Measurements from ENCODE around the gene ZNF264. TPM values are rescaled to one million over a fixed set of nuclear protein-coding genes. Genes with fewer than 3 reads are reported as not detected.

ZNF264 gene
- total RNA-seq, 1 donor from 2014 or later: 27.5 TPM

- DNase-seq: no peak
Observed at GRCh38 chr19:57245959-57246358, 54.7 kb downstream of the ZNF264 start.

DNA sequence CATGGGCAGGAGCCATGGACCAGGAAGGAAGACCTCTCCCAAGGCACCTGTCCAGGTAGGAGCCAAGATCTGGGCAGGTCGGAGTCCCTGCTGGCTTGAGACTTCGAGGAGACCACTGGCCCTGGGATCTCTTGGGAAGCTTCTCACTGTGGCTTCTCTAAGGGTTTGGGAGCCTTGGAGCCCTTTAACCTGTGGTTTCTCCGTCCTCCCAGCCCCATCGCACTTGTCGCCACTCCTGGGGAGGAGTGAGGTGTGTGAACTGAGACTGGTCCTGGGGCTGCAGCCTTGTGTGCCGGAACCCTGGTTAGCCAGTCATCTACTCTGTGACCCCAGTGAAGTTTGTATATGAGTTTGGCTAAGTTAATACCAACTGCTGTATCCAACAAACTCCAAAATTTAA lies 57.3 kb downstream of the ZNF264 start:
- no peak for DNase-seq

DNA sequence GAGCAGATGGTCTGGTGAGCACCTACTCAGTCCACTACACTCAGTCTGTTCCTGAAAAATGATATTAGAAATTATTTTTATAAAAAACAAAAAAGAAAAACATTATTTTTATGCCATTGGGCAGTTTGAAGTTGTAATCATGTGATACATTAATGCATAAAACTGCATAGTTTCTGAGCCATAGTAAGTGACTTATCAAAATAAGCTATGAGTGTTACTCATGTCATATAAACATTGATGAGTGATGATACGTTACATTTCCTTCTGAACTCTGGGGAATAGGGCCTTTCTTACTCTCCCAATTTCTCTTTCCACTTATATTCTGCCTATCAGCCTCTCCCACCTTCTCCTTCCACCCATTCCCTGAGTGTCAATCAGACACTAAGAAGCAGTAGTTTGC lies 58.0 kb downstream of the ZNF264 start:
- DNase-seq: no peak

GRCh38 chr19:57253767-57254166 lies 62.5 kb downstream of the ZNF264 start:
- DNase-seq: peak; percentile 3

- no peak for DNase-seq
Observed at GRCh38 chr19:57262044-57262443, 70.7 kb downstream of the ZNF264 start.

- no peak for DNase-seq
Observed at GRCh38 chr19:57263244-57263741, 72.0 kb downstream of the ZNF264 start.

GRCh38 chr19:57267291-57267690 lies 76.0 kb downstream of the ZNF264 start:
- no peak for DNase-seq

GRCh38 chr19:57269515-57270250 lies 78.4 kb downstream of the ZNF264 start:
- no peak for DNase-seq

DNA sequence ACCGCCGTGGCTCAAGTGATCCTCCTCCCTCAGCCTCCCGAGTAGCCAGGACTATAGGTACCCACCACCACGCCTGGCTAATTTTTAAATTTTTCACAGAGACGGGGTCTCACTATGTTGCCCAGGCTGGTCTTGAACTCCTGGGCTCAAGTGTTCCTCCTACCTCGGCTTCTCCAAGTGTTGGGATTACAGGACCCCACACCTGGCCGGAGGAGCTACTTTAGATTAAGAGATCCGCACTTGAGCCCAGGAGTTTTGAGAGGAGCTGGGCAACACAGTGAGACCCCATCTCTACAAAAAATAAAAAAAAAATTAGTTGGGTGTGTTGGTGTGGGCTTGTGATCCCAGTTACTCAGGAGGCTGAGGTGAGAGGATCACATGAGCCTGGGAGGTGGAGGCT lies 80.0 kb downstream of the ZNF264 start:
- no peak for DNase-seq

Small RNA genes lying within 50 kb of the gene (small RNA-seq; reads per million reads assigned to genes)
- not detected for gene AC025588.3

Other genes starting within 250 kb of the ZNF264 start
- not detected for gene USP29, start 71.5 kb upstream of the ZNF264 start, total RNA-seq
- not detected for gene ZIM3, start 46.3 kb upstream of the ZNF264 start, total RNA-seq
- gene DUXA, start 24.0 kb upstream of the ZNF264 start, total RNA-seq: not detected
- gene AURKC, start 39.5 kb downstream of the ZNF264 start, total RNA-seq: 1.1 TPM
- gene ZNF805, start 49.1 kb downstream of the ZNF264 start, total RNA-seq: 34.2 TPM
- gene ZNF460, start 89.0 kb downstream of the ZNF264 start, total RNA-seq: 155 TPM
- 40.7 TPM for gene ZNF543, start 129.0 kb downstream of the ZNF264 start, total RNA-seq
- gene ZNF304, start 159.8 kb downstream of the ZNF264 start, total RNA-seq: 22.1 TPM
- gene TRAPPC2B, start 172.1 kb downstream of the ZNF264 start, total RNA-seq: 26.2 TPM
- 11.2 TPM for gene ZNF547, start 172.1 kb downstream of the ZNF264 start, total RNA-seq
- 49.1 TPM for gene ZNF548, start 198.4 kb downstream of the ZNF264 start, total RNA-seq
- gene ZNF17, start 219.7 kb downstream of the ZNF264 start, total RNA-seq: 31.7 TPM
- 37.1 TPM for gene ZNF749, start 243.8 kb downstream of the ZNF264 start, total RNA-seq

Measured in occipital lobe (tissue), 3 donors.